ENCODE results near the gene C1QA.
"Not testable (repeated sequence)": the region's sequence is repeated elsewhere in the genome, so short reads cannot be mapped to it uniquely, and the experiment has no call there.

C1QA gene

DNA sequence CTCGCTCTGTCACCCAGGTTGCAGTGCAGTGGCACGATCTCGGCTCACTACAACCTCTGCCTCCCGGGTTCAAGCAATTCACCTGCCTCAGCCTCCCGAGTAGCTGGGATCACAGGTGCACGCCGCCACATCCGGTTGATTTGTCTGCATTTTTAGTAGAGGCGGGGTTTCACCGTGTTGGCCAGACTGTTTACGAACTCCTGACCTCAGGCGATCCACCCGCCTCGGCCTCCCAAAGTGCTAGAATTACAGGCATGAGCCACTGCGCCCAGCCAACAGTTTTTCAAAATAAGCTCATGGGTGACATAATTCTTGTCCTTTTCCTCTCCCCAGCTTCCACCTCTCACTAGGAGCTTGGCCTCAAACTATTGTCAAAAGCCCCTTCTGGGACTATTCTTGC is 39.7 kb downstream of the C1QA start:
- DNase-seq, result not testable (repeated sequence)

DNA sequence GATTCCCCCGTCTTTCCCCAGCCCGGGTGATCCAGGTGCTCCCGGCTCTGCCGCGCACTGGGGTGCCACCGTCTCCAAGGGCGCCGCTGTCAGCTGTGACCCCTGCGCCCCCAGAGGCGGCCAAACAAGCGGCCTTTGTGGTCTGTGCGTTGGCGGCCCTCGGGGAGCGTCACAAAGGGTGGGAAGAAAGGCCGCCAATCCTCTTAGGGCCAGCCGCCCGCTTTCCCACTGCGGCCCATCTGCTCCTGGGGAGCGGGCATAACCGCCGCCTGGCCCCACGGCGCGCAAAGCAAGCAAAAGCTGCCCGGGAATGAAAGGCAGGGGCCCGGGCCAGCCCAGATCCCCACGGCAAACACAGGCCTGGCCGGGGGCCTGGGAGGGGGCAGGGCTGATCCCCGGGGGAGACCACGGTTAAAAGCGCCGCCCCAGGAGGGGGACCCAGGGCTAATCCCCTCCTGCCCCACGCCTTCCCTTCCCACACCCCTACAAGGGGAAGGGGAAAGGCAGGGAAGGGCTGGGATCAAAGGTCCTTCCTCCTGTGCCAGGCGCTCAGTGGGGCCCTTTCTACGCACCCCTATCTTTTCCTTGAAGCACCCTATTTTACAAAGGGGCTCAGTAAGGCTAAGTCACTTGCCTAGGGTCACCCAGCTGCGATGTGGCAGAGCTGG is 40.6 kb downstream of the C1QA start:
- no peak for DNase-seq

DNA sequence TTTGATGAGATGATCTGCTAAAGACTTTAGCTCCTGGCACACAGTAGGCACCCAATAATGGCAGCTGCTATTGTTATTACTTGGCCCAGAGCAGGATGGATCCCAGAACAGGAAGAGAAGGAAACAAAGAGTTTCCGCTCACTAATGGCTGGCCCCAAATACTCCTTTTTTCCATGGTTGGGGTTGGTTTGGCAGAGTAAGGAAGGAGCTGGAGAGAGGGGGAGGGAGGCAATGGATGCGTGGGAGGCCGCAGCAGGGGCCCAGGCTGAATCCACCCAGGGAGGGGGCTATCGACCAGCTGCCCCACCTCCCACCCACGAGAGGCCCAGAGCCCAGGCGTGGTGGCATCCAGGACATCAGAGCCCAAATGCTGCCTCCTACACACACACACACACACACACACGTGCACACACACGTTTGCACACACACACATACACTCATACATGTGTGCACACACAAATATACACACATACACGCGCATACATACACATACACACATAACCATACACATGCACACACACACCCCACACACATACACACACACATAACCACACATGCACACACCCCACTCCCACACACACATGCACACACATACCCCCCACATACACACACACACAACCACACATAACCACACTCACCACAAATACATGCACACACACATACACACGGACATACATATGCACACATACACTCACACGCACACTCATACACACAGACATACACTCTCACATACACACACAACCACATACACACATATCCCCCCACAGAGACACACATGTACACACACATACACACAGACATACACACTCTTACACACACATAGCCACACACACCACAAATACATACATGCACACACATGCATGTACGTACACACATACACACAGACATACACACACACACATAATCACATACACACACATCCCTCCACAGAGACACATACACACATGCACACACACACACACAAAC is 41.8 kb downstream of the C1QA start:
- DNase-seq, result no peak

DNA sequence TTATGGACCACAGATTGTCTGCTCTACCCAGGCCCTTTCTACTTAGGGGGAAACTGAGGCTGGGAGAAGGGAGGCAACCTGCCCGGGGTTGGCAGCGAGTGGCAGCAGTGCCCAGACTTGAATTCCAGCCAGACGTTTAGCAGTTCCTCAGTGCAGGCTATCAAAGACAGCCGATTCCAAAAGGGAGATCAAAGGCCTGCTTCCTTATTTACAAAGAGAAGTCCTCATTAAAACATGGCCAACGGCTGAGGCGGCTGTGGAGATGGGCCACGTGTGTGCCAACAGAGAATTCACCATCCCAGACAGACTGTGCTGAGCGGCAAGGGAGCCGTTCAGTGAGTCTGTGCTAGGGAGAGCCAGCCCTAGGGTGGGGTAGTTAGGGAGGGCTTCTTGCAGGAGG is 44.3 kb downstream of the C1QA start:
- no peak for DNase-seq

DNA sequence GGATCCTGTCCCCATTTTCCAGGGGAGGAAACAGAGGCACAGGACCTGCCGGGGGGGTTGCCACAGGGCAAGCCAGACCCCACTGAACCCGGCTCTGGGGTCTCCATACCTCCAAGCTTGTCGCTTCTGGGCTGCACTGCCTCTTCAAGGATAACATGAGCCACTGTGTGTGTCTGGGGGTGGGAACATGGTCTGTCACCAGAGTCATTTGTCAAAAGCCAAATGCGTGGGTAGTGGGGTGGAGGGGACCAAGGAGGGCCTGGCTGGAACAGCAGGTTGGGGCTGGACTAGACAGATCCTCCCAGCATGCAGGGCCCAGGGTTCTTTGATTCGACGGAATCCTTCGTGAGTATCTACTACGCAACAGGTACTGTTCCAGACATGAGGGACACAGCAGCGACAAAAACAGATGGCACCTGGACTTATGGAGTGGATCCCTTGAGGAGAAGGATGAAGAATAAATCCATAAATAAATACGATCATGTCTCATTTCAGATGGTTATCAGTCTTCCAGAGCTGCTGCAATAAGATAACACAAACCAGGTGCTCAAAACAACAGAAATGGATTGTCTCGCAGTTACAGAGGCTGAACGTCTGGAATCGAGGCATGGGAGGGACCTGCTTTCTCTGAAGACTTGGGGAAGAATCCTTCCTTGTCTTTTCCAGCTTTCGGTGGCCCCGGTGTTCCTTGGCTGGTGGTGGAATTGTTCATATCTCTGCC is 45.3 kb downstream of the C1QA start:
- DNase-seq, result no peak

DNA sequence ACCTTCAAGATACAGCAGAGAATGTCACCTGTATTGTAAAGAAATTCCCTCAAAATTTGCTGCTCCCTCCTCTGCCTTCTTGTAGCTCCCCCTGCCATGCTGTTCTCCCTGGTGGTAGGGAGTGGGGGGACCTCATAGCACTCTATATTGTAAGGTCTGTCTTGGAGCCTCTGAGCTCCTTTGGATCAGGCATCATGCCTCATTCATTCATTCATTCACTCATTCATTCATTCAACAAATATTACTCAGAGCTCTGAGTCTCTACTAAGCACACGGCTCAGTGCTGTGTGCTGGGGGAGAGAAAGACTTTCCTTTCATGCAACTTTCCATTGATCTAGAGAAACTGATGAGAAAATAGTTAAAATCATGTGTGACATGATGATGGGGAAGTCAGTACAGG is 47.1 kb downstream of the C1QA start:
- no peak for DNase-seq

DNA sequence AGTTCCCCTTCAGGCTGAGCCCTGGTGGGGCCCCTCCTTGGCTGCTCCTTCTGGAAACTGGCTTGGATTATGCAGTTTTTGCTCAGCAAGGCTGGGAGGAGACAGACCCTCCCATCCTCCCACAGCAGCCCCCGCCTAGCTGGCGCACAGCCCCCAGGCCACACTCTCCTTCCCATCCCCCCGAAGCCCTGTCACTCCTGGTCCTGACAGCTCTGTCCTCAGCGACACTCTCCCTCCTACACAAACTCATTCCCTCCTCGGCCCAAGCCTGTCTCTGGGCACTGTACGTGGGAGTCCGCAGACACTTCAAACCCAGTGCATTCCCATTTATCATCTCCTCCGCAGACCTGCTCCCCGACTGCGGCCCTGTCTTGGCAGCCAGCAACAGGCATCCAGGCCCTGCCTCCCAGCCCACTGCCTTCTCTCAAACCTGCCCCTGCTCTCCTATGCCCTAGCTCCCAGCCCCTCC is 49.2 kb downstream of the C1QA start:
- DNase-seq, result no peak

DNA sequence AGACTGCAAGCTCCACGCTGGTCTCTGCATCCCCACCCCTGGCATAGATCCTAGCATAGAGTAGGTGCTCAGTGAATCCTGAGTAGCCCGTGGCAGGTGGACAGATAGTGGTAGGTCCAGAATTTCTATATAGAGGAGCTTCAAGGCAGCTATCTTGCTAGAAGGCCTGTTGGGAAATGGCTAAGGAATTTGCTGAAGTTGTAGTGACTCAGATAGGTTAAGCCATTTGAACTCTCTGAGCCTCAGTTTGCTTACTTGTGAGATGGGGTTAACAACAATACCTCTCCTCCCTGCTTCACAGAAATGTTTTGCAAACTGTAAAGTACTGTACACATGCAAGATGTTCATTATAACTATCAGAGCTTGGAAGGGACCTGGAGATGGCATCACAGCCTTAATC is 50.8 kb downstream of the C1QA start:
- DNase-seq, result no peak

DNA sequence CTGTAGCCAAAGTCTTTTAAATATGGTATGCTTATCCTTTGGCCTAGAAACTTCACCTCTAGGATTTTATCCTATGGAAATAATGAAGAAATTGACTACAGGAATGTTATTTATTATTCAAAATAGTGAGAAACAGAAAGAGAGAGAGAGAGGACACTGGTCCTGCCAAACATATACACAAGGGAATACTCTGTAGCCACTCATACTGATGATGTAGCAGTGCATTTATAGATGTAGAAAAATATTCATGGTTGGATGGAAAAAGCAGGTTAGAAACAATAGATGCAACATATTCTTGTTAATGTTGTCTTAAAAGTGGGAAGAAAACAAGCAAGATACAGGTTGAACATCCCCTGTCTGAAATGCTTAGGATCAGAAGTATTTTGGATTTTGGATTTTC is 52.0 kb downstream of the C1QA start:
- no peak for DNase-seq
